ENCODE measurements around the gene PLEKHJ1. TPM values are rescaled to one million over a fixed set of nuclear protein-coding genes. Genes with fewer than 3 reads are reported as not detected.

Gene PLEKHJ1
- total and polyA plus RNA-seq, 9 of the 15 experiments (the other 6 are each of a cell fraction or from before 2014, with no cell fraction given) = 1.5 to 188 (median 63.9) TPM

GRCh38 chr19:2269244-2270156 lies 33.4 kb upstream of the PLEKHJ1 start (continued):
- TF ChIP-seq CTCFL (IDR thresholded peaks at IDR 0.05; ENCODE audit: borderline replicate concordance, insufficient read depth, low read depth, low read length, poor library complexity, severe bottlenecking) (peak; percentile 25), ZFP36 (IDR thresholded peaks at IDR 0.05; ENCODE audit: low read depth, low read length, partially characterized antibody) (no peak), SMAD1 (IDR thresholded peaks at IDR 0.05; ENCODE audit: low read depth, low read length, partially characterized antibody) (peak; percentile 98), RBM15 (IDR thresholded peaks at IDR 0.05; ENCODE audit: insufficient read depth, low read length) (no peak), ZNF584 (CRISPR knock-in tag; IDR thresholded peaks at IDR 0.05; ENCODE audit: low read depth) (peak; percentile 63; the same call in 1 of the 2 replicates), ZNF280B (CRISPR knock-in tag; IDR thresholded peaks at IDR 0.05) (no peak), ZNF830 (CRISPR knock-in tag; IDR thresholded peaks at IDR 0.05) (no peak), IFI16 (CRISPR knock-in tag; IDR thresholded peaks at IDR 0.05) (no peak), ZNF778 (CRISPR knock-in tag; IDR thresholded peaks at IDR 0.05) (no peak), PKNOX1 (IDR thresholded peaks at IDR 0.05) (no peak), ZNF140 (CRISPR knock-in tag; IDR thresholded peaks at IDR 0.05) (no peak), ZNF668 (CRISPR knock-in tag; IDR thresholded peaks at IDR 0.05) (peak; percentile 62; the same call in 1 of the 2 replicates), FOXK1 (CRISPR knock-in tag; IDR thresholded peaks at IDR 0.05; ENCODE audit: borderline replicate concordance) (no peak), ZMIZ1 (IDR thresholded peaks at IDR 0.05; ENCODE audit: low read depth in 2 of 2, low read length in 2 of 2) (peak in 1 of 2 experiments; percentile 87; a peak in 2 of 4 replicates), ATF6 (CRISPR knock-in tag; IDR thresholded peaks at IDR 0.05) (peak; percentile 77; the same call in 1 of the 2 replicates)

Data from K562 (cell line).